Breast epithelium (tissue), 4 donors: ENCODE data around the gene TTC38. TPM values are rescaled to one million over a fixed set of nuclear protein-coding genes. Genes with fewer than 3 reads are reported as not detected.

Source experiments
- DNase-seq, 2 donors: peaks; one replicate each; pipeline ENCODE4 v3.0.0-alpha.2; 2019; ENCODE audit warnings: low spot score in 2 of 2
- H3K27ac ChIP-seq, 2 donors: fragments of 200-600 bp; sonication (generic) in 1 of 2; one replicate each; pipeline ENCODE4 v1.5.1; 2016 to 2019; ENCODE audit warnings: mild to moderate bottlenecking in 1 of 2
- H3K27me3 ChIP-seq, 2 donors: fragments of 200-600 bp; sonication (generic) in 1 of 2; one replicate each; pipeline versions ENCODE4 v1.5.1 to v1.6.0; 2017 to 2019; ENCODE audit warnings: control low read depth in 1 of 2, mild to moderate bottlenecking in 1 of 2
- H3K36me3 ChIP-seq: fragments of 200-600 bp; one replicate; pipeline ENCODE4 v1.5.1; 2019
- H3K4me1 ChIP-seq, 2 donors: fragments of 200-600 bp; sonication (generic); one replicate each; pipeline ENCODE4 v1.5.1; 2016 to 2019; ENCODE audit warnings: control low read depth in 1 of 2
- H3K4me3 ChIP-seq, 3 donors: fragments of 200-600 bp; sonication (generic); 1 replicate in 2 of 3; 2 replicates in 1 of 3; pipeline ENCODE4 v1.5.1; 2016 to 2019; ENCODE audit warnings: mild to moderate bottlenecking in 3 of 3, moderate library complexity in 2 of 3
- H3K9me3 ChIP-seq, 2 donors: fragments of 200-600 bp; sonication (generic) in 1 of 2; one replicate each; pipeline ENCODE4 v1.5.1; 2016 to 2019; ENCODE audit warnings: control low read depth in 1 of 2
- POLR2A ChIP-seq: fragments of 450-650 bp; IDR thresholded peaks from one replicate; pipeline ENCODE4 v1.6.1; 2016; ENCODE audit warnings: antibody characterized with exemption, mild to moderate bottlenecking, moderate library complexity
- POLR2AphosphoS5 ChIP-seq, 3 donors: sonication (generic); formaldehyde crosslinking; IDR thresholded peaks; one replicate each; pipeline ENCODE4 v1.6.1; 2017; ENCODE audit warnings: antibody characterized with exemption in 3 of 3
- intact Hi-C: fragments of 100-400 bp; cut with DNase I; formaldehyde crosslinking; loops from one replicate; pipeline ENCODE4 v1.15.1; 2023; ENCODE audit warnings: low total_unique reads
- total RNA-seq, 3 donors: library from RNA; depleted of rRNA; stranded (reverse); fragments of >200 nt; gene quantifications; one replicate each; pipeline ENCODE4 v1.1.0, GENCODE V29; 2016
- TF ChIP-seq, protein P1 (sequence below), 3 donors: fragments of 450-650 bp; IDR thresholded peaks; one replicate each; pipeline ENCODE4 v1.5.1; 2016 to 2017; ENCODE audit warnings: antibody characterized with exemption in 3 of 3, mild to moderate bottlenecking in 3 of 3, moderate library complexity in 3 of 3

TTC38 gene
- total RNA-seq, 3 donors from 2014 or later, result 55.6 to 115 (median 82.3) TPM

GRCh38 chr22:46317646-46318045, 49.8 kb downstream of the TTC38 start:
- no peaks in the 10 kb centered on the region for H3K4me1 ChIP-seq
- no peak for TF ChIP-seq POLR2A
- TF ChIP-seq, protein P1, sequence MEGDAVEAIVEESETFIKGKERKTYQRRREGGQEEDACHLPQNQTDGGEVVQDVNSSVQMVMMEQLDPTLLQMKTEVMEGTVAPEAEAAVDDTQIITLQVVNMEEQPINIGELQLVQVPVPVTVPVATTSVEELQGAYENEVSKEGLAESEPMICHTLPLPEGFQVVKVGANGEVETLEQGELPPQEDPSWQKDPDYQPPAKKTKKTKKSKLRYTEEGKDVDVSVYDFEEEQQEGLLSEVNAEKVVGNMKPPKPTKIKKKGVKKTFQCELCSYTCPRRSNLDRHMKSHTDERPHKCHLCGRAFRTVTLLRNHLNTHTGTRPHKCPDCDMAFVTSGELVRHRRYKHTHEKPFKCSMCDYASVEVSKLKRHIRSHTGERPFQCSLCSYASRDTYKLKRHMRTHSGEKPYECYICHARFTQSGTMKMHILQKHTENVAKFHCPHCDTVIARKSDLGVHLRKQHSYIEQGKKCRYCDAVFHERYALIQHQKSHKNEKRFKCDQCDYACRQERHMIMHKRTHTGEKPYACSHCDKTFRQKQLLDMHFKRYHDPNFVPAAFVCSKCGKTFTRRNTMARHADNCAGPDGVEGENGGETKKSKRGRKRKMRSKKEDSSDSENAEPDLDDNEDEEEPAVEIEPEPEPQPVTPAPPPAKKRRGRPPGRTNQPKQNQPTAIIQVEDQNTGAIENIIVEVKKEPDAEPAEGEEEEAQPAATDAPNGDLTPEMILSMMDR (IDR thresholded peaks at IDR 0.05), result no peak
- no peak for TF ChIP-seq POLR2AphosphoS5 (IDR thresholded peaks at IDR 0.05)
- intact Hi-C loops, result no loop called here
- DNase-seq, result no peak
- no peak overlapping the region for H3K4me3 ChIP-seq
- H3K27ac ChIP-seq, result no peak overlapping the region
- H3K9me3 ChIP-seq, result no peaks in the 10 kb centered on the region
- H3K36me3 ChIP-seq, result no peaks in the 10 kb centered on the region
- H3K27me3 ChIP-seq, result no peaks in the 10 kb centered on the region

- no peaks in the 10 kb centered on the region for H3K27me3 ChIP-seq
- DNase-seq, result no peak
Measured at GRCh38 chr22:46318576-46318975, 50.8 kb downstream of the TTC38 start.

DNA sequence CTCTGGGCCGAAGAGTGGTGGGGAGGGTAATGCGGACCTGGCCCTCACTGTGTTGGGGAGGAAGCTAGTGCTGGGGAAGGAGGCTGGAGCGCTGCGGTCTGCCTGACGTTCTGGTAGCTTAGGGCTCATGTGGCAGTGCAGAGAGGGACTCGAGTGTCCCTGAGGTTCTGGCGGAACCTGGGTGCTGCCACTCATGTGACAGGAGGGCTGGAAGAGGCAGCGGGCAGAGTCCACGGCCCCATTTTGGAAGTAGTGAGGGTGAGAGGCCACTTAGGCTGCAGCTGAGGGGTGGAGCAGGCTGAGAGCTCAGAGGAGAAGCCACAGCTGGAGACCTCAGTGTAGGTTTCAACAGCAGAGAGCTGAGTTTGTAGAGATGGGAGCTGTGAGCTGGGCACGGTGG, 51.5 kb downstream of the TTC38 start:
- no peak overlapping the region for H3K27ac ChIP-seq
- H3K4me1 ChIP-seq, result no peaks in the 10 kb centered on the region
- no peak for DNase-seq
- H3K9me3 ChIP-seq, result no peaks in the 10 kb centered on the region
- H3K4me3 ChIP-seq, result no peak overlapping the region
- H3K36me3 ChIP-seq, result no peaks in the 10 kb centered on the region
- TF ChIP-seq, protein P1 (IDR thresholded peaks at IDR 0.05), result no peak
- TF ChIP-seq POLR2A (no peak), POLR2AphosphoS5 (IDR thresholded peaks at IDR 0.05) (no peak)
- no peaks in the 10 kb centered on the region for H3K27me3 ChIP-seq
- intact Hi-C loops, result no loop called here

More at GRCh38 chr22:46318576-46318975, 50.8 kb downstream of the TTC38 start:
- no peaks in the 10 kb centered on the region for H3K9me3 ChIP-seq
- TF ChIP-seq, protein P1 (IDR thresholded peaks at IDR 0.05), result no peak
- no peak for TF ChIP-seq POLR2AphosphoS5 (IDR thresholded peaks at IDR 0.05)
- no peak for TF ChIP-seq POLR2A
- H3K27ac ChIP-seq, result no peak overlapping the region
- no peaks in the 10 kb centered on the region for H3K4me1 ChIP-seq
- H3K36me3 ChIP-seq, result no peaks in the 10 kb centered on the region
- no peak overlapping the region for H3K4me3 ChIP-seq
- intact Hi-C loops, result no loop called here

- intact Hi-C loops, result no loop called here
- no peaks in the 10 kb centered on the region for H3K27me3 ChIP-seq
- H3K4me1 ChIP-seq, result no peaks in the 10 kb centered on the region
- H3K36me3 ChIP-seq, result no peaks in the 10 kb centered on the region
- no peak for DNase-seq
- H3K9me3 ChIP-seq, result no peaks in the 10 kb centered on the region
- H3K27ac ChIP-seq, result no peak overlapping the region
- TF ChIP-seq, protein P1 (IDR thresholded peaks at IDR 0.05), result no peak
- TF ChIP-seq POLR2A (no peak), POLR2AphosphoS5 (IDR thresholded peaks at IDR 0.05) (no peak)
- H3K4me3 ChIP-seq, result no peak overlapping the region
Measured at GRCh38 chr22:46320166-46320710, 52.4 kb downstream of the TTC38 start.

GRCh38 chr22:46320716-46321386, 53.0 kb downstream of the TTC38 start:
- H3K4me3 ChIP-seq, result no peak overlapping the region
- no peak overlapping the region for H3K27ac ChIP-seq
- DNase-seq, result no peak
- intact Hi-C loops, result no loop called here
- H3K9me3 ChIP-seq, result no peaks in the 10 kb centered on the region
- TF ChIP-seq POLR2AphosphoS5 (IDR thresholded peaks at IDR 0.05), result no peak
- no peaks in the 10 kb centered on the region for H3K27me3 ChIP-seq
- H3K36me3 ChIP-seq, result no peaks in the 10 kb centered on the region
- no peaks in the 10 kb centered on the region for H3K4me1 ChIP-seq
